DND-41 (cell line): ENCODE results near the gene CEMIP.
A peak's percentile ranks its signal among the peaks of the same experiment; 100 is the strongest.

ENCODE experiments used
- EZH2 ChIP-seq: IDR thresholded peaks from 3 replicates; pipeline ENCODE4 v1.6.1; 2012; ENCODE audit warnings: borderline replicate concordance, low read depth, mild to moderate bottlenecking, moderate library complexity, low read length, inconsistent platforms; ENCODE audit not compliant: severe bottlenecking
- TF ChIP-seq, protein P1 (sequence below): IDR thresholded peaks from 2 replicates; pipeline ENCODE4 v1.5.1; 2012; ENCODE audit warnings: borderline replicate concordance, low read length, moderate library complexity, mild to moderate bottlenecking; ENCODE audit not compliant: poor library complexity, severe bottlenecking; ENCODE audit errors: extremely low read depth

DNA sequence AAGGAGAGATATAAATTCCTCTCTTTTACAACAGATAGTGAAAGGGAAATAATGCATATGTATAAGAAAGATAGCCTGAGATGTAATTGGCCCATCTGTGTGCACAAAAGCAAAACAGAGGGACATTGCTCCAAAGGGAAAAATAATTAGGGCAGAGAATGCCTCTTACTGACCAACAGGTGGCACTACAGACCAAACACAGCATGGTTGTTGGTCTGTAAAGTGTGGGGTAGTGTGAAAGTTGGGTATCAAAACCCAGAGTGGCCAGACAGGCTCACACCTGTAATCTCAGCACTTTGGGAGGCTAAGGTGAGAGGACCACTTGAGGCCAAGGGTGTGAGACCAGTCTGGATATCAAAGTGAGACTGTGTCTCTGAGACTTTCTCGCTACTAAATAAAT, 217.1 kb downstream of the CEMIP start:
- TF ChIP-seq, protein P1, sequence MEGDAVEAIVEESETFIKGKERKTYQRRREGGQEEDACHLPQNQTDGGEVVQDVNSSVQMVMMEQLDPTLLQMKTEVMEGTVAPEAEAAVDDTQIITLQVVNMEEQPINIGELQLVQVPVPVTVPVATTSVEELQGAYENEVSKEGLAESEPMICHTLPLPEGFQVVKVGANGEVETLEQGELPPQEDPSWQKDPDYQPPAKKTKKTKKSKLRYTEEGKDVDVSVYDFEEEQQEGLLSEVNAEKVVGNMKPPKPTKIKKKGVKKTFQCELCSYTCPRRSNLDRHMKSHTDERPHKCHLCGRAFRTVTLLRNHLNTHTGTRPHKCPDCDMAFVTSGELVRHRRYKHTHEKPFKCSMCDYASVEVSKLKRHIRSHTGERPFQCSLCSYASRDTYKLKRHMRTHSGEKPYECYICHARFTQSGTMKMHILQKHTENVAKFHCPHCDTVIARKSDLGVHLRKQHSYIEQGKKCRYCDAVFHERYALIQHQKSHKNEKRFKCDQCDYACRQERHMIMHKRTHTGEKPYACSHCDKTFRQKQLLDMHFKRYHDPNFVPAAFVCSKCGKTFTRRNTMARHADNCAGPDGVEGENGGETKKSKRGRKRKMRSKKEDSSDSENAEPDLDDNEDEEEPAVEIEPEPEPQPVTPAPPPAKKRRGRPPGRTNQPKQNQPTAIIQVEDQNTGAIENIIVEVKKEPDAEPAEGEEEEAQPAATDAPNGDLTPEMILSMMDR = peak; percentile 57
- TF ChIP-seq EZH2 = no peak
